ENCODE results near the gene FABP3. TPM values are rescaled to one million over a fixed set of nuclear protein-coding genes. Genes with fewer than 3 reads are reported as not detected.

FABP3 gene
- total and polyA plus RNA-seq, 10 of the 15 experiments (the other 5 are each of a cell fraction or from before 2014, with no cell fraction given), result 0.36 to 1.2 (median 0.67) TPM; not detected in 2

- ATAC-seq (no peak), FAIRE-seq (no peak), DNase-seq (ENCODE audit: low read depth, low spot score) (no peak)
- 96% methylated on average over 3 of the region's 3 CpGs for WGBS (ENCODE audit: insufficient coverage, insufficient replicate concordance, low lambda C conversion rate, missing lambda C conversion rate)
- ChIA-PET RAD21 (ENCODE audit: unreplicated experiment) (no interaction called here), POLR2A (no interaction called here), SMC1A (ENCODE audit: uncharacterized antibody, unreplicated experiment) (no interaction called here), CTCF (no interaction called here)
- no peaks in the 10 kb centered on the region for H3K79me2 ChIP-seq (ENCODE audit: control insufficient read depth, insufficient read depth, low read length)
- no peak overlapping the region for H3K9ac ChIP-seq (ENCODE audit: control insufficient read depth, insufficient read depth, low read length)
- no peak overlapping the region for H3K4me3 ChIP-seq
- no peaks in the 10 kb centered on the region for H3K9me3 ChIP-seq (replicated peaks; ENCODE audit: control insufficient read depth, insufficient read depth, low read length)
- in situ Hi-C loops (cut with MboI) (no loop called here), intact Hi-C loops (cut with micrococcal nuclease; ENCODE audit: unreplicated experiment) (no loop called here)
- TF ChIP-seq TCF3 (IDR thresholded peaks at IDR 0.05; ENCODE audit: borderline replicate concordance, insufficient read depth, low read depth, low read length), result no peak
- TF ChIP-seq NFYB (IDR thresholded peaks at IDR 0.05; ENCODE audit: insufficient read depth, low read depth, low read length), result no peak
- no peak for TF ChIP-seq SMAD1 (IDR thresholded peaks at IDR 0.05; ENCODE audit: low read depth, partially characterized antibody)
- TF ChIP-seq SUPT20H (IDR thresholded peaks at IDR 0.05; ENCODE audit: borderline replicate concordance, control insufficient read depth, low read depth, low read length), result no peak
- no peak for TF ChIP-seq CBX5 (IDR thresholded peaks at IDR 0.05; ENCODE audit: low read depth)
- TF ChIP-seq BMI1 (IDR thresholded peaks at IDR 0.05; ENCODE audit: borderline replicate concordance), result no peak
- peaks cover 0 to 3% of the 10 kb centered on the region in 2 experiments; a peak in 2 of 4 replicates for H3K36me3 ChIP-seq (ENCODE audit: control insufficient read depth in 2 of 2, insufficient read depth in 2 of 2, low read length in 1 of 2)
- H3K4me2 ChIP-seq (ENCODE audit: control insufficient read depth, insufficient read depth), result no peak overlapping the region
- H4K20me1 ChIP-seq (ENCODE audit: control insufficient read depth, insufficient read depth), result no peaks in the 10 kb centered on the region
- BruUV-seq (replicated peaks), result no TSS peak
- no peaks in the 10 kb centered on the region for H3K4me1 ChIP-seq (ENCODE audit: control insufficient read depth, insufficient read depth, low read length)
- H2AFZ ChIP-seq (ENCODE audit: control insufficient read depth, low read depth, low read length), result no peak overlapping the region
- no peaks in the 10 kb centered on the region for H3K27me3 ChIP-seq (replicated peaks in 1 of 2; ENCODE audit: control insufficient read depth in 2 of 2, insufficient read depth in 2 of 2, low read length in 1 of 2)
- H3K27ac ChIP-seq (ENCODE audit: control insufficient read depth, insufficient read depth), result no peak overlapping the region
These were observed 47.9 kb downstream of the FABP3 start for GRCh38 chr1:31324992-31325391.

- ChIA-PET POLR2A (no interaction called here), SMC1A (ENCODE audit: uncharacterized antibody, unreplicated experiment) (no interaction called here), CTCF (no interaction called here), RAD21 (ENCODE audit: unreplicated experiment) (no interaction called here)
- no TSS peak for BruUV-seq (replicated peaks)
- no peak overlapping the region for H3K9ac ChIP-seq (ENCODE audit: control insufficient read depth, insufficient read depth, low read length)
- H3K27me3 ChIP-seq (replicated peaks in 1 of 2; ENCODE audit: control insufficient read depth in 2 of 2, insufficient read depth in 2 of 2, low read length in 1 of 2), result no peaks in the 10 kb centered on the region
- no peak overlapping the region for H3K4me2 ChIP-seq (ENCODE audit: control insufficient read depth, insufficient read depth)
- in situ Hi-C loops (cut with MboI), result no loop called here
- no peak for ATAC-seq
- TF ChIP-seq ZBED1 (IDR thresholded peaks at IDR 0.05; ENCODE audit: borderline replicate concordance), result no peak
- TF ChIP-seq CREM (IDR thresholded peaks at IDR 0.05; ENCODE audit: low read depth), result no peak
- no peak for TF ChIP-seq SMAD5 (IDR thresholded peaks at IDR 0.05; ENCODE audit: low read depth)
- TF ChIP-seq SREBF1 (IDR thresholded peaks at IDR 0.05; ENCODE audit: low read length), result no peak
- no peak for TF ChIP-seq GABPA (IDR thresholded peaks at IDR 0.05; ENCODE audit: low read depth)
- TF ChIP-seq GATAD2B (conservative IDR thresholded peaks at IDR 0.05; ENCODE audit: low read depth), result no peak
- no peak for TF ChIP-seq SMAD1 (IDR thresholded peaks at IDR 0.05; ENCODE audit: low read depth, partially characterized antibody)
- TF ChIP-seq RAD51 (IDR thresholded peaks at IDR 0.05), result no peak
- no peaks in the 10 kb centered on the region for H4K20me1 ChIP-seq (ENCODE audit: control insufficient read depth, insufficient read depth)
- WGBS (ENCODE audit: insufficient coverage, insufficient replicate concordance, low lambda C conversion rate, missing lambda C conversion rate), result 100% methylated on average over 4 of the region's 4 CpGs
- H2AFZ ChIP-seq (ENCODE audit: control insufficient read depth, low read depth, low read length), result no peak overlapping the region
- H3K79me2 ChIP-seq (ENCODE audit: control insufficient read depth, insufficient read depth, low read length), result no peaks in the 10 kb centered on the region
- no peak for FAIRE-seq
- no peaks in the 10 kb centered on the region for H3K4me1 ChIP-seq (ENCODE audit: control insufficient read depth, insufficient read depth, low read length)
- peaks cover 0 to 3% of the 10 kb centered on the region in 2 experiments; a peak in 2 of 4 replicates for H3K36me3 ChIP-seq (ENCODE audit: control insufficient read depth in 2 of 2, insufficient read depth in 2 of 2, low read length in 1 of 2)
- no peak overlapping the region for H3K4me3 ChIP-seq
- no peak overlapping the region for H3K27ac ChIP-seq (ENCODE audit: control insufficient read depth, insufficient read depth)
- intact Hi-C loops (cut with micrococcal nuclease; ENCODE audit: unreplicated experiment), result no loop called here
- H3K9me3 ChIP-seq (replicated peaks; ENCODE audit: control insufficient read depth, insufficient read depth, low read length), result no peaks in the 10 kb centered on the region
- DNase-seq (ENCODE audit: low read depth, low spot score), result no peak
These were observed 48.8 kb downstream of the FABP3 start for GRCh38 chr1:31324093-31324492.

Data from GM12878 (cell line).